ENCODE data around the gene DGKD.

GRCh38 chr2:233434666-233435330 lies 80.5 kb downstream of the DGKD start:
- no peak for TF ChIP-seq POLR2A (IDR thresholded peaks at IDR 0.05)
- TF ChIP-seq, protein P1, sequence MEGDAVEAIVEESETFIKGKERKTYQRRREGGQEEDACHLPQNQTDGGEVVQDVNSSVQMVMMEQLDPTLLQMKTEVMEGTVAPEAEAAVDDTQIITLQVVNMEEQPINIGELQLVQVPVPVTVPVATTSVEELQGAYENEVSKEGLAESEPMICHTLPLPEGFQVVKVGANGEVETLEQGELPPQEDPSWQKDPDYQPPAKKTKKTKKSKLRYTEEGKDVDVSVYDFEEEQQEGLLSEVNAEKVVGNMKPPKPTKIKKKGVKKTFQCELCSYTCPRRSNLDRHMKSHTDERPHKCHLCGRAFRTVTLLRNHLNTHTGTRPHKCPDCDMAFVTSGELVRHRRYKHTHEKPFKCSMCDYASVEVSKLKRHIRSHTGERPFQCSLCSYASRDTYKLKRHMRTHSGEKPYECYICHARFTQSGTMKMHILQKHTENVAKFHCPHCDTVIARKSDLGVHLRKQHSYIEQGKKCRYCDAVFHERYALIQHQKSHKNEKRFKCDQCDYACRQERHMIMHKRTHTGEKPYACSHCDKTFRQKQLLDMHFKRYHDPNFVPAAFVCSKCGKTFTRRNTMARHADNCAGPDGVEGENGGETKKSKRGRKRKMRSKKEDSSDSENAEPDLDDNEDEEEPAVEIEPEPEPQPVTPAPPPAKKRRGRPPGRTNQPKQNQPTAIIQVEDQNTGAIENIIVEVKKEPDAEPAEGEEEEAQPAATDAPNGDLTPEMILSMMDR (IDR thresholded peaks at IDR 0.05) = no peak
